ENCODE data around the gene PRRT1.
"Not testable (repeated sequence)": the region's sequence is repeated elsewhere in the genome, so short reads cannot be mapped to it uniquely, and the experiment has no call there.

PRRT1 gene

DNA sequence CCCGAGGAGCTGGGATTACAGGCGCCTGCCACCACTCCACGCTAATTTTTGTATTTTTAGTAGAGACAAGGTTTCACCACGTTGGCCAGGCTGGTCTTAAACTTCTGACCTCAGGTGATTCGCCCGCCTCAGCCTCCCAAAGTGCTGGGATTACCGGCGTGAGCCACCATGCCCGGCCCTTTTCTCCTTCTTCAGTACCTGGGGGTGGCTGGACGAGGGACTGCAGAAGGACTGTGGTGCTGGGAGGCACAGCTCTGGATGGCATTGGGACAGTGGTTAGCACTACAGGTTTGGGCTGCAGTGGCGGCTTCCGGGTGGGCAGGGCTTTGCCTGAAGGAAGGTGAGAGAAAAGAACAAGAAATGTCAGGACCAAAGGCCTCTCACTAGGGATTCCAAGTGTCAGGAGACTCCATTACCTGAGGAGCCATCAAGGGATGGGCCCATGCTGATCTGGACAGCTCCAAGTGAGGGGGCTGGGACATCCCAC is 31.1 kb downstream of the PRRT1 start:
- no peak for DNase-seq (ENCODE audit: low read depth)

DNA sequence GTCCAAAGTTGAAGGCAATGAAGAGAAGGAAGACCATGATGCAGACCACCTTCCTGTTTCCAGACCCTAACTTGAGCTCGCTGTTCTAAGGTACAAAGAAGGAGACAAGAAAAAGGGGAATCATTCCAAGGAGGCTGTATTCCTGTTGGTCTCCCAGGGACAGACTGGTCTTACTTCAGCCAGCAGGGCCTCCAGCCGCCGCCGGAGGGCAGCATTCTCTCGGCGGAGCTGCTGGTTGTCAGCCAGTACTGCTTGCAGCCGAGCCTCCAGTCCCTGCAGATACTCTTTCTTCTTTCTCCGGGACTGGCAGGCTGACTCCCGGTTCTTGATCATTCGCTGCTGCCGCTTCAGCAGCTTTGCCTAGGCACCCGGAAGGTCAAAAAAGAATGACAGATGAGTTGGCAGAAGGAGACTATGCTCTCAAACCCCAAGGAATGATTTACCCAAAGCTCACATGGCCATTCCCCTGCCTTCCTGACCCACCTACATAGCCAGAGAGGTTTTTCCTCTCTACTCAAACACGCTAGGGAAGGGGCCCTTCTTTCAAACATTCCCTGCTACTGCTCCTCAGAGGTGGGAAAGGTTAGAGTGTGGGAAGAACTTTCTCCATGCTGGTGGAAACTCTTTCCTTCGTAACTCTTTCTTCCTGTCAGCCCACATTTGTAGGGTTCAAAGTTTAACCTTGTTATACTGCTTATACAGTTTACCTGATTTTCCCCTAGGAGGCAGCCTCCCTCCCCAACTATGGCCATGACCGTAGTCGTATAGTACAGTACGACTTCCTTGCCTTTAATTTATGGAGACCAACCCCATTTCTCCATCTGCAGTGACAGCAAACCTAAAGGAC is 32.7 kb downstream of the PRRT1 start:
- peak; percentile 40 for DNase-seq (ENCODE audit: low read depth)

DNA sequence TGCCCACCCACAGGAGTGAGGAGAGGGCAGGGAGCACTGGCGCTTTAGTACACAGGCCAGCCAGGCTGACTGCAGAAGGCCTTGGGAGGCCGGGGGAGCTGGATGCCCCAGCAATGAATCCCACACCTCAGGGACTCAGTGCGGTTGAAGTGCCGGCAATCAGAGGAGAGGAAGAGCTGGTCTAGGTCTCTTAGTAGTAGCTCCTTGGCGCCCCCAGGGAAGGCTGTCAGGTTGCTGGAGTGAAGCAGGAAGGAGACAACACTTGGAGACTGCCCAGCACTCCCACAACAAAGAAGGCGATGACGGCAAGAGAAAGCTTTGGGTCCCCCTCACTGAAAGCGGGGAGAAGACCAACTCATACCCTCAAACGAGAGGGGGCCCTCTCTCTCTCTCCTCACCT is 34.3 kb downstream of the PRRT1 start:
- no peak for DNase-seq (ENCODE audit: low read depth)

DNA sequence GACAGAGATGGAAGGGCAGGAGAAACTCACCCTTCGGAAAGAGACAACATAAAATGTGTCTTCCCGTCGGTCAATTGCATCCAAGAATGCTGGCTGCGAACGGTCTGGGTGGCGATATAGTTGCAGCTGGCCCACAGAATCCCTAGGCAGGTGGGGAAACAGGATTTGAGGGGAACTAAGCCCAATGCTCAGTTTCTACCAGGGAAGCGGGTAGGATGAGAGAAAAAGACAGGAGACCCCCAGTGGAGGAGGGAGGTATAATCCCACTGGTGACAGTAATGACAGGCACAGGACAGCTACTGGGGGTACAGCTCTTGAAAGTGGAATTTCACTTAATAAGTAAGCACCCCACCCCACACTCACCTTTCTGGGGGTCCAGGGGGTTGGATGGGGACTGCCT is 35.1 kb downstream of the PRRT1 start:
- no peak for DNase-seq (ENCODE audit: low read depth)

DNA sequence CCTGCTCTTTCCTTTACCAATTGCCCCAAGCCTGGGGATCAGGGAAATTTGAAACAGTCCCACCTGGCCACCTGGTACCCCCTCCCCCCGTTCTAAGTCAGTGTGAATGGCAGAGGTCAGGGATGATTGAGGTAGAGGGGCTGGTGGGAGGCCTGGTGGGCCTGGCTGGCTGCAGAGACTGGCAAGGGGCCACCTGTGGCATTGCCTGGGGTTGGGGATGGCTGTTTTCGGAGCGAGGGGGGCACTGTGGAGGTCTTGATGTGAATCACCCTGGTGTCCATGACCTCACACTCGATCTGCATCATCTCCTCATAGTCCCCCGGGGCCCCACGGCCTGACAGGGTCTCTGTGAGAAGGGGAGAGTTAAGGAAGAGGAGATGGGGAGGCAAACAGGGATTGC is 36.1 kb downstream of the PRRT1 start:
- DNase-seq (ENCODE audit: low read depth): no peak

DNA sequence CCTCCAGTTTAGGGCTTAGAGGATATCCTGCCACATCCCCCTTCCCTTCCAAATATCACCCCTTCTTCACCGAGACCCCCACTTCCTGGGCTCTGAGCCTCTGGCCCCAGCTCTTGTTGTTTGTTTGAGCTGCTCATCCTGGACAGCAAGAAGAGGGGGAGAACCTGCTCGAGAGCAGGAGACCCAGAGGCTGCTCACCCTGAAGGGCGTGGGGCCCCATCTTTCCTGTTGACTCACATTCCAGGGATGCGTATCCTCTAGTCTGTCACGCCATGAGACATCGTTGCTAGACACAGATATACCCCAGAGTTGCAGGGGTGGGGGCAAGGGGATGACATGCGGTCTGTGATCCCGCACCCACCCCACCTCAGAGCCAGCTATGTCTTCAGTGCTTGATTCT is 36.9 kb downstream of the PRRT1 start:
- DNase-seq (ENCODE audit: low read depth): no peak

DNA sequence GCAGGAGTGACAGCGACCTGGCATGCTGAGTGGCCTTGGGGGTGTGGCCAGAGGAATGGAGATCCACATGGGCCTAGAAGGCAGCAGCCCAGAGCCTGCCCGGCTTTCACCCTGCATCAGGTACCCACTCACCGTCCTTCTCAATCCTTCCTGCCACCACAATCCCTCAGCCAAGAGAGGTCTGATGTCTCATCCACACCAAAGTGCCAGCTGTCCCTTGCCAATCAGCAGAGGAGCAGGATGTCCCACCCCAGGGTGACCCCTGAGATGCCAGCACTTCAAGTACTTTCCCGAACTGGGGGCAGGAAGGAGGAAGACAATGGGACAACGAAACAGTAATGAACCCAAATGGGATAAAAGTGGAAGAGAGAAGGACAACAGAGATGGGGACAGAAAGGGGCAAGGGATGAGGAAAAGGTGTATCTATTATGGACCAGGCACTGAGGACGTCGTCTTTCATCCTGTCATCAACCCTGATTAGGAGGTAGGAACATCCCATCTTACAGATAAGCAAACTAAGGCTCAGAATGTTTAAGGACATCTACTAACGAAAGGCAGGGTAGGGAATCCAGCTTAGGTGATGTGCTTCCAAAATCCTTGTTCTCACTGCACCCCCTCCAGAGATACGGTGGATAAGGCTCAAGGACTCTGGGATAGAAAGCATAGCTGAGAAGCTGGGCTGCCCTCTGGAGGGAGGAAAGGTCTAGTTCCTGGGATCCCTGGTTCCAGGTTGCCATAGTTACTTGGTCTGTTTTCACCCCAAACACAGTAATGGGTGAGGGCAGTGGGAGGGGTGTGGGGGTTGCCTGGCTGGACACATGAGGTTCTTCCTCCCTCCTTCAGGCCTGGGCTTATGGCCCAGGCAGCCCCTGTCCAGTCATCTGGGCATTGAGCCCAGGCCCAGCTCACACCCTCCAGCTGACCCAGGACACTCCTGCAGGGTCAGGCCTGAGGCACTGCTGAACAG is 38.1 kb downstream of the PRRT1 start:
- no peak for DNase-seq (ENCODE audit: low read depth)

DNA sequence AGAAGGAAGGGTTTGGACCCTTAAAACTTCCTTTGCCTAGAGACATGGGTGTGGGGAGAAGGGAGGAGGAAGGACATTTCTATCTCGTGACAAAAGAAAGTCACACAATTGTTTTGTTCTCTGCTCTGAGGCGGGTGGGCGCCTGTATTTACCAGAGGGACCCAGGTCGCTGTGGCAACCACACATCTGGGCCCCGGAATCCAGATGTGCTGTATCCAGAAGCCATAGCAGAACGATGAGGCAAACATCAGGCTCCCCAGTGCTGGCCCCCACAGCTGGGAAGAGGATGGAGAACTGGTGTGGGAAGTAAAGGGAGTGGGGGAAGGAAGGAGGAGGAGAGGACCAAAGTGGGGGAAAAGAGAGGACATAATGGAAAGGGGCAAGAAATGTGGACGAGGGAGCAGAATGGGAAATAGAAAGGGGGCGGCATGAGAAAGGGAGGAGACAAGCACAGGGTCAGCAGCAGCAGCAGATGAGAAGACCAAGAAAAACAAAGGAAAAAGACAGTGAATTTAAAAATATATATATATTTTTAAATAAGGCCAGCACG is 39.2 kb downstream of the PRRT1 start:
- no peak for DNase-seq (ENCODE audit: low read depth)

DNA sequence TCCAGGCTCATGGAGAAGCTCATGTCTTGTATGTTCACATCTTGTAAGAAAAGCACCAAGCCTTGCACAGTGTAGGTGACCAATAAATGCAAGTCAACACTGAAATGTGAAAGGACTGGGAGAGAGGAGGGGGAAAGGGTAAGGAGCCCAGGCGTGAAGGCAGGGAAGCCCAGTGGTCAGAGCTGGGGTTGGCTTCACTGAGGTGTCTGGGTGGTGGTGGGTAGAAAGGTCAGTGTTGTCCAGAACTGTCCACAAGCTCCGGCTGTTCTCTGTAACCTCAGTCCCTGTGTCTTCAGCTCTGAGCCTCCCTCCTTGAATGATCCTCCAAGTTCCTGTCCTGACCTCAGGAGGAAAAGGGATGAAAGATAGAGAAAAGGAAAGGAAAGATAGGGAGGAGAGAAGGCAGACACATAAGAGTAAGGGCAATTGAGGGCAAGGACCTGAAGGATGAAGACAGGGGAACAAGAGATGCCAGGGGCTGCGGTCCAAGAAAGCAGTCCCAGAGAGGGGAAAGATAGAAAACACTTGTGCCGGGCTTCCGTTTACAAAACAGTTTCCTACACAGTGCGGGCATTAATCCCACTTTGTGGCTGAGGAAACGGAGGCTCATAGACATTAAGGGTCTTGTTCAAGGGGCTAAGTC is 40.2 kb downstream of the PRRT1 start:
- no peak for DNase-seq (ENCODE audit: low read depth)

DNA sequence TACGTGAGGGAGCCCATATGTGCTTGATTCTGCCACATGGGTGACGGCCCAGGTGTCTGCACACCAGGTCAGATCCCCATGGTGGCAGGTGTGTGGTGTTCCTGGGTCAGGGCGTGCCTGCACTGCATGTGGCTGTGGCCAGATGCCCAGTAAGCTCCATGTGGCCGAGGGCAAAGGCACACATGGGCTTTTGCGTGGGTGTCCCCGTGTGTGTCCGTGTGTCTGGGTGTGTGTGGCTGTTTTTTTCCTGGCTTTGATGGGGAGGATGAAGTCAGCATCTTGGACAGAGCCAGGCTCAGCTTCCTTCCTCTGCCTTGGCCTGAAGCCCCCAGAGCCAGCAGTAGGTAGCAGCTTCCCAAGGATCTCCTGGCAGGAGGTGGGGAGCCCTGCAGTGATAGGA is 41.1 kb downstream of the PRRT1 start:
- no peak for DNase-seq (ENCODE audit: low read depth)

DNA sequence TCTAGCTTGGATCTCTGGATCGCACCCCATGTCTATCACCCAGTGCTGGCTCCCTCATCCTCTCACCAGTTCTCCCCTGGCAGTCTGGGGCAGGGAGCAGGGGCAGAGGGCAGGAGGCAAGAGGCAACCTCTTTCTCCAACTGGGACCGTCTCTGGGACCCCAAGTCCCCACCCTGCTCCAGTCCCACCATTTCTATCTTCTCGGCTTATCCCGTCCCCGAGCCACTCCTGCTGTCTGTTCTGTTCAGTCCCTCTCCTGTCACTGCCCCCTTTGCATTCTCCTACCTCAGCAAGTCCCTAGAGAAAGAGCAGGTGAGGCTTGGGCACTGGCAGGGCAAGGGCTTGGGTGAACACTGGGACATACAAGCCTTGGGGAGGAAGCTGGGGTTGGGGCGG is 42.0 kb downstream of the PRRT1 start:
- DNase-seq (ENCODE audit: low read depth): no peak

DNA sequence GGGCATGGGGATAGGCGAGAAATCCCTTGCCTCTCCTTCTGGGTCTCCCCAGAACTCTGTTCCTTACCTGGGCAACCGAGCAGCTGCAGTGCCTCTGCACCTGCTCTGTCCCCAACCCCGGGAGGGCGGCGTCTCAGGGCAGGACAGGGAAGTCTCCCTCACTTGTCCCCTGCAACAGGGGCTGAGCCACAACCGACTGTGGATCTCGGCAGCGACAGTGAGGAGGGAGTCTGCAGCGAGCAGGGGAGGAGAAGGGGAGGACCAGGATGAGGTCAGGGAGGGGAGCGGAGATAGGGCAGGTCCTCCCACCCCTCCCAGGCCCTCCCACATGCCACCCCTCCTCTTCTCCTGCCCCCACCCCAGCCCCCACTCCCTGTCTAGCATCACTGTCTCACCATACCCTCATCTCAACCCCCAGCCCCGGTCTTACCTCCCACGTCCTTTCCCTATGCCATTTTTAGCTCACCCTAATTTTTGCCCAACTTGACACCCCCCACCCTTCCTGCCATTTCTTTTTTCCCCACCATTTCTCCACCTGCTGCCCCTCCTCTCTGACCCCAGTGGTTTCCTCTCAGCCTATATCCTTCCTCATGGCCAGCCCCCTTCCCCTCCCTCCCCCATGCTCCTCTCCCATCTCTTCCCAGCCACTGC is 42.5 kb downstream of the PRRT1 start, which contains the start of gene TNXB:
TSS of gene TNXB (minus strand) at position 225 of the 651 bp plus-strand sequence. CDS start 11,140 bp downstream, outside the sequence.
- DNase-seq (ENCODE audit: low read depth): no peak

DNA sequence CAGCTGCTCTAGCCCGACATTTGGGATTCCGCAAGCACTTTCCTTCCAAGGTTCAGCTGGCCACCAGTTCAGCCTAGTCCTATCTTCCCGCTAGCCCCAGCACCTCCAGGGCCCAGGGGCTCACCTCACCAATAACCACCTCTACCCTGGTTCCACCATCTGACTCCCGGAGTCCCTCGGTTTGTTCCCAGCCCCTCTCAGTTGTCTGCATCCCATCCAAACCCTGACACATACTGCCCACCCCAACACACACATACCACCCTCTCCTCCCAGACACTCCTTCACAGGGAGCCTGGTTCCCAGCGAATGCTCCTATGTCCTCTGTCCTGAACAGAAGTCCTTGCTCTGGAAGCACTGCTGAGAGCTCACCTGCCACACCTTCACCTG is 43.0 kb downstream of the PRRT1 start:
- no peak for DNase-seq (ENCODE audit: low read depth)

DNA sequence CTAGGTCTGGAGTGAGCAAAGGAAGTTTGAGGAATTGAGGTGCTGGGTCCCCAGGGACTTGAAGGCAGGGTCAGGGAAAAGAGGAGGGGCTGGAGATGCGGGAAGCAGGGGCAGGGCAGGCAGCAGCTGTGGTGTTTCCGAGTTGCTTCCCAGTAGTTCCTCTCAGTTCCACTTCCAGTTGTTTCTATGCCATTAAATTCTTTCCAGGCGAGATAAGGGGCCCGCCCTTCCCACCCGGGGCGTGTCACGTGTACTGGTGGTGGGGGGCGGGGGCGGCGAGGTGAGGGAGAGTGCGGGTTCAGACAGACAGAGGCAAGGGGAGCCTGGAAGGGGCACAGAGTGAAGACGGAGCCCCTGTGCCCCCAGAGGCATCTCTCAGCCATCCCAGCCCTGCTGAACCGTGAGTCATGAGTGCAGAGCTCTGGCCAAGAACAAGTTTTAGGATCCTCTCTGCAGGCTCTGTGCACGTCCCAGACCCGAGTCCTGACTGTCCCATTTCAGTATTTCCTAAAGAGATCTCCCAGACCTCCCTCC is 43.6 kb downstream of the PRRT1 start:
- DNase-seq (ENCODE audit: low read depth): no peak

DNA sequence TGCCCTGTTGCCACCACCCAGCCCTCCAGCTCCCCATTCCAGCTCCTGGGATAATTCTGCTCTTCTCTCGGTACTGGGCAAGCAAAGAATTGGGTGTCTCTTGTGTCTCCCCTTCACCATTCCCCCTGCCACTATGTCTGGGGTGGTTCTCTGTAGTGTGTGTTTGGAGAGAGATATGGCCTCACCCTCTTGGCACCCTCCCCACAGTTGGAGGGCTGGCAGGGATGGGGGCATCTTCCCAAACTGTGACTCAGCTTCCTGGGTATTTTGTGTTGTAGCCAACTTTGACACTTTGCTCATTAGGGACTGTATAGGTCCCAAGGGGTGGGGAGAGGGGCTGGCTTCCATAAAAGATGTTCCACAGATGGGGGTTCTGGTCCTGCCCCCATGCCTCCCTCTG is 44.3 kb downstream of the PRRT1 start:
- DNase-seq (ENCODE audit: low read depth): no peak

DNA sequence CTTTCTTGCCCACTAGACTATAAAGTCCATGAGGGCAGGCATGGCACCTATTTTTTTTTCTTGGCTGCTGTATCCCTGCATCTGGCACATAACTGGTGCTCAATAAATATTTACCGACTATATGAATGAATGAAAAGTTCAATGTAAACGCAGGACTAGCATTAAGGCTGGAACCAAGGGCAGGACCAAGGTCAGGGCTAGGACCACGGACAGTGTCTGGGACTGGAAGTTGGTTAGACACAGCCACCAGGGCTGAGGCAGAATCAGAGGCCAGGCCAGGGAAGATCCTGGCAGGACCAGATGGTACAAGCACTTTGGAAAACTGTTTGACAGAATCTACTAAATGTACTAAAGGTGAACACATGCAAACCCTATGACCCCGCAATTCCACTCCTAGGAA is 46.3 kb downstream of the PRRT1 start:
- no peak for DNase-seq (ENCODE audit: low read depth)

DNA sequence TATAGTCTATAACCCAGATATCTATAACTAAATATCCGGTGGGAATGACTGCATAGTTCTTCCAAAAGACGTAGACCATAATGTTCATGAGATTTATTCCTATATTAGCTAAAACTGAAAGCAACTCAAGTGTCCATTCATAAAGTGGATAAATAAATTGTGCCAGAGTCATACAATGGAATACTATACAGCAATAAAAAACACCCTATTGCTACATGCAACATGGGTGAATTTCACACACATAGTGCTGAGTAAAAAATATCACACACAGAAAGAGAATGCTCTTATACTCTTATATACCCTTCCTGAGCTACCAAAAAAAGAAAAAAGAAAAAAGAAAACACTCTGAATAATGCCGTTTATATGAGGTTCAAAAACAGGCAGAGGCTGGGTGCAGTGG is 49.5 kb downstream of the PRRT1 start:
- DNase-seq (ENCODE audit: low read depth): no peak

DNA sequence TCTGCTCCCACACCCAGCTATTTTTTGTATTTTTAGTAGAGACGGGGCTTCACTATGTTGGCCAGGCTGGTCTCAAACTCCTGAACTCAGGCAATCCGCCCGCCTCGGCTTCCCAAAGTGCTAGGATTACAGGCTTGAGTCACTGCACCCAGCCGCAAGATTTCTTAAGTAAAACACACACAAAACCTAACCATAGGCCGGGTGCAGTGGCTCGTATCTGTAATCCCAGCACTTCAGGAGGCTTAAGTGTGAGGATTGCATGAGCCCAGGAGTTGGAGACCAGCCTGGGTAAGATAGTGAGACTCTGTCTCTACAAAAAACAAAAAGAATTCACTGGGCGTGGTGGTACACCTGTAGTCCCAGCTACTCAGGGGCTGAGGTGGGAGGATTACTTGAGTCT is 51.5 kb downstream of the PRRT1 start:
- not testable (repeated sequence) for DNase-seq (ENCODE audit: low read depth)
